Ovary (tissue), 3 donors: ENCODE measurements around the gene RASGEF1B.

ENCODE experiments used
- EP300 ChIP-seq: sonication (generic); formaldehyde crosslinking; IDR thresholded peaks from one replicate; pipeline ENCODE4 v1.6.1; 2017; ENCODE audit warnings: antibody characterized with exemption
- TF ChIP-seq, protein P1 (sequence below), 3 donors: fragments of 450-650 bp in 2 of 3; fragments of 200-600 bp in 1 of 3; IDR thresholded peaks; one replicate each; pipeline versions ENCODE4 v1.5.1 to v1.8.0; 2016 to 2022; ENCODE audit warnings: antibody characterized with exemption in 3 of 3, mild to moderate bottlenecking in 1 of 3
- donor health status: DM: no; HTN: no; CAD: no.

DNA sequence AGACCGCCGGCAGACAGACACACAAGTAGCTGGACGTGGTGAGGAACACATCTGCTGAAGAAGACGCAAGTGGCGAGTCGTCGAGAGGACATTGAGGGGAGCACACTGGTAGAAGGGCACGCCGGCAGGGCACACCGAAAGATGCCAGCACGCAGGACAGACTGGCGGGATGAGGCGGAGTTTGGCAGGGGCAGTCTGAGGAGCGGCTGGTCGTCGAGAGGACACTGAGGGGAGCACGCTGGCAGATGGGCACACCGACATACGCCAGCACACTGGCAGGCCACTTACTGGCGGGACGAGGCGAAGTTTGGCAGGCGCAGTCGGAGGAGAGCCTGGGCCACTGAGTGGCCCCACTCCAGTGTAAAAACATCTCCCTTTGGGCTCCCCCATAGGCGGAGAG is 42.1 kb downstream of the RASGEF1B start:
- no peak for TF ChIP-seq EP300
- TF ChIP-seq, protein P1, sequence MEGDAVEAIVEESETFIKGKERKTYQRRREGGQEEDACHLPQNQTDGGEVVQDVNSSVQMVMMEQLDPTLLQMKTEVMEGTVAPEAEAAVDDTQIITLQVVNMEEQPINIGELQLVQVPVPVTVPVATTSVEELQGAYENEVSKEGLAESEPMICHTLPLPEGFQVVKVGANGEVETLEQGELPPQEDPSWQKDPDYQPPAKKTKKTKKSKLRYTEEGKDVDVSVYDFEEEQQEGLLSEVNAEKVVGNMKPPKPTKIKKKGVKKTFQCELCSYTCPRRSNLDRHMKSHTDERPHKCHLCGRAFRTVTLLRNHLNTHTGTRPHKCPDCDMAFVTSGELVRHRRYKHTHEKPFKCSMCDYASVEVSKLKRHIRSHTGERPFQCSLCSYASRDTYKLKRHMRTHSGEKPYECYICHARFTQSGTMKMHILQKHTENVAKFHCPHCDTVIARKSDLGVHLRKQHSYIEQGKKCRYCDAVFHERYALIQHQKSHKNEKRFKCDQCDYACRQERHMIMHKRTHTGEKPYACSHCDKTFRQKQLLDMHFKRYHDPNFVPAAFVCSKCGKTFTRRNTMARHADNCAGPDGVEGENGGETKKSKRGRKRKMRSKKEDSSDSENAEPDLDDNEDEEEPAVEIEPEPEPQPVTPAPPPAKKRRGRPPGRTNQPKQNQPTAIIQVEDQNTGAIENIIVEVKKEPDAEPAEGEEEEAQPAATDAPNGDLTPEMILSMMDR (IDR thresholded peaks at IDR 0.05), result no peak
